ENCODE results near the gene HSPA12B. TPM values are rescaled to one million over a fixed set of nuclear protein-coding genes. Genes with fewer than 3 reads are reported as not detected.

Gene HSPA12B
- total RNA-seq, 4 donors from 2014 or later: 12.7 to 30.9 (median 18.7) TPM

- Histone ChIP-seq H3K27me3 (no peaks in the 10 kb centered on the region), H3K4me3 (peak overlapping the region in 2 of 4 donors; percentile 64 to 67), H3K4me1 (peaks cover 0 to 56% (median 26%) of the 10 kb centered on the region in 4 donors), H3K9me3 (no peaks in the 10 kb centered on the region), H3K27ac (peak overlapping the region in 3 of 4 donors; percentile 60 to 98 (median 96)), H3K36me3 (peaks cover 0 to 41% (median 3%) of the 10 kb centered on the region in 3 donors)
- 63 to 69% methylated on average over 19 of the region's 19 CpGs for WGBS, 2 donors
- DNase-seq (ENCODE audit: low spot score in 2 of 2): no peak
- TF ChIP-seq EP300 (IDR thresholded peaks at IDR 0.05): no peak
- no peak for TF ChIP-seq POLR2A (IDR thresholded peaks at IDR 0.05)
- TF ChIP-seq, protein P1, sequence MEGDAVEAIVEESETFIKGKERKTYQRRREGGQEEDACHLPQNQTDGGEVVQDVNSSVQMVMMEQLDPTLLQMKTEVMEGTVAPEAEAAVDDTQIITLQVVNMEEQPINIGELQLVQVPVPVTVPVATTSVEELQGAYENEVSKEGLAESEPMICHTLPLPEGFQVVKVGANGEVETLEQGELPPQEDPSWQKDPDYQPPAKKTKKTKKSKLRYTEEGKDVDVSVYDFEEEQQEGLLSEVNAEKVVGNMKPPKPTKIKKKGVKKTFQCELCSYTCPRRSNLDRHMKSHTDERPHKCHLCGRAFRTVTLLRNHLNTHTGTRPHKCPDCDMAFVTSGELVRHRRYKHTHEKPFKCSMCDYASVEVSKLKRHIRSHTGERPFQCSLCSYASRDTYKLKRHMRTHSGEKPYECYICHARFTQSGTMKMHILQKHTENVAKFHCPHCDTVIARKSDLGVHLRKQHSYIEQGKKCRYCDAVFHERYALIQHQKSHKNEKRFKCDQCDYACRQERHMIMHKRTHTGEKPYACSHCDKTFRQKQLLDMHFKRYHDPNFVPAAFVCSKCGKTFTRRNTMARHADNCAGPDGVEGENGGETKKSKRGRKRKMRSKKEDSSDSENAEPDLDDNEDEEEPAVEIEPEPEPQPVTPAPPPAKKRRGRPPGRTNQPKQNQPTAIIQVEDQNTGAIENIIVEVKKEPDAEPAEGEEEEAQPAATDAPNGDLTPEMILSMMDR (IDR thresholded peaks at IDR 0.05): no peak
Measured at GRCh38 chr20:3797592-3798372, 65.3 kb downstream of the HSPA12B start.

DNA sequence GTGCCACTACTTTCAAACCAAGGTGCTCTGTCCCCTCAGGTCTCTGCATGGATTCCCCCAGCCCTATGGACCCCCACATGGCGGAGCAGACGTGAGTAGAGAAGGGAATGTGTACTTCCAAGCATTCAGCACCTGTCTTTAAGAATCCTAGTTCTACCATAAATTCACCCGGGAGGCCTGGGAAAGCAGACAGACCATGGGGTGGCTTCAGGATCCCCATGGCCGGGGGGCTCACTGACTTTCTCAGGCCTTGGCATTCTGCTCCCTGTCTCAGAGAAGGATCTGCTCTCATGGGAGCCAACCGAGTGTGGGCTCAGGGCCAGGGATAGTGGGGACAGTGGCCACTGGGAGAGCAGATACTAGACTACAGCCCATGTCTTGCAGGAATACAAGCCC lies 65.9 kb downstream of the HSPA12B start:
- peak overlapping the region in 3 of 4 donors; percentile 60 to 98 (median 96) for H3K27ac ChIP-seq
- peaks cover 0 to 56% (median 26%) of the 10 kb centered on the region in 4 donors for H3K4me1 ChIP-seq
- H3K36me3 ChIP-seq: peaks cover 0 to 46% (median 3%) of the 10 kb centered on the region in 3 donors
- DNase-seq (ENCODE audit: low spot score in 2 of 2): no peak
- TF ChIP-seq POLR2A (IDR thresholded peaks at IDR 0.05) (no peak), EP300 (IDR thresholded peaks at IDR 0.05) (no peak)
- TF ChIP-seq, protein P1 (IDR thresholded peaks at IDR 0.05): no peak
- H3K4me3 ChIP-seq: no peak overlapping the region
- H3K27me3 ChIP-seq: no peaks in the 10 kb centered on the region
- WGBS, 2 donors: 68 to 71% methylated on average over 5 of the region's 5 CpGs
- no peaks in the 10 kb centered on the region for H3K9me3 ChIP-seq

GRCh38 chr20:3798908-3799248 lies 66.4 kb downstream of the HSPA12B start:
- peak overlapping the region in 2 of 4 donors; percentile 96 to 98 for H3K27ac ChIP-seq
- DNase-seq (ENCODE audit: low spot score in 2 of 2): no peak
- no peak overlapping the region for H3K4me3 ChIP-seq
- peaks cover 0 to 51% (median 3%) of the 10 kb centered on the region in 3 donors for H3K36me3 ChIP-seq
- TF ChIP-seq POLR2A (IDR thresholded peaks at IDR 0.05) (no peak), EP300 (IDR thresholded peaks at IDR 0.05) (no peak)
- TF ChIP-seq, protein P1 (IDR thresholded peaks at IDR 0.05): no peak
- peaks cover 0 to 56% (median 26%) of the 10 kb centered on the region in 4 donors for H3K4me1 ChIP-seq
- no peaks in the 10 kb centered on the region for H3K27me3 ChIP-seq
- no peaks in the 10 kb centered on the region for H3K9me3 ChIP-seq
- 86 to 92% methylated on average over 3 of the region's 3 CpGs for WGBS, 2 donors

- Histone ChIP-seq H3K36me3 (peaks cover 0 to 66% (median 3%) of the 10 kb centered on the region in 3 donors), H3K4me3 (no peak overlapping the region), H3K9me3 (no peaks in the 10 kb centered on the region), H3K4me1 (peaks cover 0 to 55% (median 28%) of the 10 kb centered on the region in 4 donors), H3K27ac (peak overlapping the region in 2 of 4 donors; percentile 11 to 98), H3K27me3 (no peaks in the 10 kb centered on the region)
- no peak for DNase-seq (ENCODE audit: low spot score in 2 of 2)
- TF ChIP-seq EP300 (IDR thresholded peaks at IDR 0.05): no peak
- no peak for TF ChIP-seq POLR2A (IDR thresholded peaks at IDR 0.05)
- TF ChIP-seq, protein P1 (IDR thresholded peaks at IDR 0.05): no peak
- WGBS, 2 donors: 85 to 92% methylated on average over 18 of the region's 18 CpGs
Measured at GRCh38 chr20:3800256-3800877, 67.9 kb downstream of the HSPA12B start.

- no peak for DNase-seq (ENCODE audit: low spot score in 2 of 2)
- Histone ChIP-seq H3K36me3 (peaks cover 0 to 68% (median 3%) of the 10 kb centered on the region in 3 donors), H3K27ac (peak overlapping the region in 2 of 4 donors; percentile 11 to 38), H3K9me3 (no peaks in the 10 kb centered on the region), H3K27me3 (no peaks in the 10 kb centered on the region), H3K4me3 (no peak overlapping the region), H3K4me1 (peaks cover 0 to 58% (median 32%) of the 10 kb centered on the region in 4 donors)
- WGBS, 2 donors: 93 to 96% methylated on average over 3 to 8 of the region's 8 CpGs
- TF ChIP-seq, protein P1 (IDR thresholded peaks at IDR 0.05): no peak
- TF ChIP-seq EP300 (IDR thresholded peaks at IDR 0.05) (no peak), POLR2A (IDR thresholded peaks at IDR 0.05) (no peak)
Measured at GRCh38 chr20:3800878-3801260, 68.4 kb downstream of the HSPA12B start.
